HL-60 (cell line): ENCODE measurements around the gene REPS2.

Source experiments
- DNase-seq, 2 experiments: peaks; one replicate each; pipeline ENCODE4 v3.0.0-alpha.2; 2010 to 2020; ENCODE audit warnings: low read depth in 1 of 2, low spot score in 1 of 2
- H3K27ac ChIP-seq: fragments of 250-450 bp; sonication (Bioruptor Pico); replicated peaks from 2 replicates; pipeline ENCODE4 v1.5.1; 2020; ENCODE audit warnings: mild to moderate bottlenecking, moderate library complexity
- H3K27me3 ChIP-seq: fragments of 250-450 bp; sonication (Bioruptor Pico); 2 replicates; pipeline ENCODE4 v1.5.1; 2021; ENCODE audit warnings: mild to moderate bottlenecking, moderate library complexity; ENCODE audit not compliant: insufficient read depth, poor library complexity, severe bottlenecking
- H3K4me3 ChIP-seq: replicated peaks from 2 replicates; pipeline ENCODE4 v1.5.1; 2011; ENCODE audit warnings: mild to moderate bottlenecking, control low read depth, low read length; ENCODE audit not compliant: insufficient read depth
- CTCF ChIP-seq: IDR thresholded peaks from one replicate; pipeline ENCODE4 v1.5.1; 2011; ENCODE audit warnings: low read length, control low read depth, inconsistent platforms; ENCODE audit not compliant: insufficient read depth
- GABPA ChIP-seq: IDR thresholded peaks from 2 replicates; pipeline ENCODE4 v1.6.1; 2012; ENCODE audit warnings: low read depth
- POLR2AphosphoS5 ChIP-seq: IDR thresholded peaks from 2 replicates; pipeline ENCODE4 v1.6.1; 2012; ENCODE audit warnings: low read depth
- REST ChIP-seq: IDR thresholded peaks from 2 replicates; pipeline ENCODE4 v1.6.1; 2012; ENCODE audit warnings: low read depth; ENCODE audit not compliant: insufficient replicate concordance
- SPI1 ChIP-seq: IDR thresholded peaks from 2 replicates; pipeline ENCODE4 v1.6.1; 2012; ENCODE audit warnings: low read depth, mild to moderate bottlenecking, borderline replicate concordance

REPS2 gene

GRCh38 chrX:16910376-16910775, 36.1 kb upstream of the REPS2 start:
- Histone ChIP-seq H3K27me3 (no peaks in the 10 kb centered on the region), H3K27ac (no peak overlapping the region), H3K4me3 (no peak overlapping the region)
- DNase-seq = no peak
- no peak for TF ChIP-seq GABPA
- TF ChIP-seq REST = no peak

- TF ChIP-seq POLR2AphosphoS5 = no peak
- TF ChIP-seq GABPA = no peak
- H3K4me3 ChIP-seq = no peak overlapping the region
- H3K27ac ChIP-seq = no peak overlapping the region
- peak in 1 of 2 experiments; percentile 78 for DNase-seq
- no peaks in the 10 kb centered on the region for H3K27me3 ChIP-seq
Measured at GRCh38 chrX:16914058-16914457, 32.4 kb upstream of the REPS2 start.

GRCh38 chrX:16916561-16916960, 29.9 kb upstream of the REPS2 start:
- Histone ChIP-seq H3K27me3 (no peaks in the 10 kb centered on the region), H3K27ac (no peak overlapping the region), H3K4me3 (no peak overlapping the region)
- no peak for TF ChIP-seq GABPA
- no peak for TF ChIP-seq REST
- no peak for TF ChIP-seq POLR2AphosphoS5
- TF ChIP-seq SPI1 = no peak
- TF ChIP-seq CTCF = no peak
- DNase-seq = no peak

- Histone ChIP-seq H3K27ac (no peak overlapping the region), H3K4me3 (no peak overlapping the region), H3K27me3 (no peaks in the 10 kb centered on the region)
- TF ChIP-seq GABPA = no peak
- no peak for TF ChIP-seq REST
- TF ChIP-seq SPI1 = no peak
- TF ChIP-seq POLR2AphosphoS5 = no peak
- TF ChIP-seq CTCF = no peak
- DNase-seq = no peak
Measured at GRCh38 chrX:16917120-16917519, 29.3 kb upstream of the REPS2 start.
